ENCODE measurements around the gene TCTN1.
"Not testable (repeated sequence)": the region's sequence is repeated elsewhere in the genome, so short reads cannot be mapped to it uniquely, and the experiment has no call there.

The TCTN1 gene

DNA sequence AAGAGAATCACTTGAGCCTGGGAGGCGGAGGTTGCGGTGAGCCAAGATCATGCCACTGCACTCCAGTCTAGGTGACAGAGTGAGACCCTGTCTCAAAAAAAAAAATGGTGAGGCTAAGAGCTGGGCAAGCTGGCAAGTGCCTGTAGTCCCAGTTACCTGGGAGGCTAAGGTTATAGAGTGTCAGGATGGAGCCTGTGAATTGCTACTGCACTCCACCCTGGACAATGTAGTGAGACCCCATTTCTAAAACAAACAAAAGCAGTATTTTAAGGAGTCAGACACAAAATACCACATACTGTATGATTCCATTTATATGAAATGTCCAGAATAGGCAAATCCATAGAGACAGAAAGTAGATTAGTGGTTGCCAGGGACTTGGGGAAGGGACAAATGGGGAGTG, 26.8 kb upstream of the TCTN1 start:
- DNase-seq = not testable (repeated sequence)

DNA sequence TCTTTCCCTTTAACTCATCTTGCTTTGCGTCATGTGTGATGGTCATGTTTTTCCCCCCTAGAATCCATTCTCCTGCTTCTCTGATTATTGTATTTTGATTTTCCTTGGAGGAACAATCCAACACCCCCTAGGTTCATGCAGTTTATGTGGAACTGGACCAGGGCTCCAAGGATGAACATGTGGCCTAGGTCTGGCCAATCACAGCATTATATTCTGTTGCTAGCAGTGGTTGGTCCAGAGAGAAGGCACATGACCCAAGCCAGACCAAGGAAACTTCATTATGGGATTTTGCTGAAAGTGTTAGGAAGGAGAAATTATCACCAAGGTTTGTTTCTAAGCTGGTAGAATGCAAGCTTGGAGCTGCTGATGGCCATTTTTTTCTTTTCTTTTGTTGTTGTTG, 23.9 kb upstream of the TCTN1 start:
- no peak for DNase-seq

DNA sequence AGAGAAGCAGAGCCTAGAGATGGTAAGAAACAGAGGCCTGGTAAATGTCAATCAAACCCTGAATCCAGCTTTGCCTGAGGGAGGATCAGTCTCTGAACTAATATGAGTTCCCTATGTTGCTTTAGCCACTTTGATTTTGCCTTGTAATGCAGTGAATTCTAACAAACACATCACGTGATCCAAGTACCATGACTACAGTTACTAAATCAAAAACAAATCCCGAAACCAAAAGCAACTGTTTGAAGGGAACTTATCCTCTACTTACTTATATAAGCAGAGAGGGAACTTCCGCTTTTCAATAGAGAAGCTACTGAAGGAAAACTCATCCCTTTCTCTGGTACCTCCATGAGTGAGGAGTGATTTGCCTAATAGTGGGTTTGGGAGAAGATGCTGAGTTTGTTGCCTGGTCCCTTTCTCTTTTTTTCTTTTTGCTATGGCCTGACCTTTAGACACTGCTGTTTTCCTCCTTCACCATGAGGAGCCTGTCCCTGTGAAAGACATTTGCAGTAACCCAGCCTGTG, 23.1 kb upstream of the TCTN1 start:
- no peak for DNase-seq

DNA sequence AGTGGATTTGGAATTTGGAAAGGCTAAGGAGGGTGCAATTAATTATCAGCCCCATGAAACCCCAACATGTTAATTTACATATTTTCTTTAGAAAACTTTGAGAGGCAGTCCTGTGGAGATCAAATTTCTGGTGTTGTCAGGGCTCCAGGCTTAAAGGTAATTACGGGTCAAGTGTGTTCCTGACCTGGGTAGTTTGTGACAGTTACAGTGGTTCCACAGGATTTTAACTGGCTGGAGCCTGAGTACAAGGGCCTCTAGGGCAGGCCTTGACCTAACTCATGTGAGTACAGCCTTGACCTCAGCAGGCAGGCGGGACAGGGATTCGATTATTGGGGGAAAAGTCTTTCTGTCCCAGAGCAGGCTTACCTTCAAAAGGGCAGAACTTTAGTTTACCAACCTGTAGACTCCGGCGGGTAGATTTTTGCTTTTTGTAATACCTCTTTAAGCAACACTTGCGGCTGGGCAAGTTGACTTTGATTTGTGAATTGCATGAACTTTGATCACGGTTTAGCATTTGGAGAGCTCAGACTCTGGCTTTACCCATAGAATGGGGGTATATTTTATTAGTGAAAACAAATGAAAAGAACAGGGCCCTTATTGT, 22.4 kb upstream of the TCTN1 start:
- no peak for DNase-seq

DNA sequence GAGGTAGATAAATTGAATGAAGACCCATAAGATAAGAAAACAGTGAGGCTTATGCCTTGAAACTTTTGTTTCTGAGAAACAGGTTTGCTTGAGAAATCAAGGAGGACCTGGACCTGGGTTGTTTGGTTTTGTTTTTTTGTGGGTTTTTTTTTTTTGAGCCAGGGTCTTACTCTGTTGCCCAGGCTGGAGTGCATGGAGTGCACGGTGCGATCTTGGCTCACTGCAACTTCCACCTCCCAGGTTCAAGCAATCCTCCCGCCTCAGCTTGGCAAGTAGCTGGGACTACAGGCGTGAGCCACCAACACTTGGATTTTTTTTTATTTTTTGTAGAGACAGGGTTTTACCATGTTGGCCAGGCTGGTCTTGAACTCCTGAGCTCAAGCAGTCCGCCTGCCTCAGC, 21.9 kb upstream of the TCTN1 start:
- DNase-seq = no peak

DNA sequence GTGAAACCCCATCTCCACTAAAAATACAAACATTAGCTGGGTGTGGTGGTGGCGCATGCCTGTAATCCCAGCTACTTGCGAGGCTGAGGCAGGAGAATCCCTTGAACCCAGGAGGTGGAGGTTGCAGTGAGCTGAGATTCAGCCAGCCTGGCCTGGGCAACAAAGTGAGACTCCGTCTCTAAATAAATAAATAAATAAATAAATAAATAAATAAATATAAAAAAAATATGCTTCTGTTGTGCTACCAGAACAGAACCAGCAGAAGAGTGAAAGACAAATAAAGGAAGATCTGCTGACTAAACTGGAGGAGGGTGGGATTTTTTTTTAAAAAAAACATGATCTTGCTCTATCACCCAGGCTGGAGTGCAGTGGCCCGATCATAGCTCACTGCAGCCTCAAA, 21.0 kb upstream of the TCTN1 start:
- DNase-seq = not testable (repeated sequence)

DNA sequence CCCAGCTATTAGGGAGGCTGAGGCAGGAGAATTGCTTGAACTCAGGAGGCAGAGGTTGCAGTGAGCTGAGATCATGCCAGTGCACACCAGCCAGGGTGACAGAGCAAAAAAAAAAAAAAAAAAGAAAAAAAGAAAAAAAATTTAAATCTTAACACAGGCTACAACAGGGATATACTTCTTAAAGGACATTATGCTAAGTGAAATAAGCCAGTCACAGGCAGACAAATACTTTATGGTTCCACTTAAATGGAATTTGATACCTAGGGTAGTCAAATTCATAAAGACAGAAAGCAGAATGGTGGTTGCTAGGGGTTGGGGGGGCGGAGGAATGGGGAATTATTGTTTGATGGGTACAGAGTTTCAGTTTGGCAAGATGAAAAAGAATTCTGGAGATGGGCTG, 16.0 kb upstream of the TCTN1 start:
- DNase-seq = no peak

DNA sequence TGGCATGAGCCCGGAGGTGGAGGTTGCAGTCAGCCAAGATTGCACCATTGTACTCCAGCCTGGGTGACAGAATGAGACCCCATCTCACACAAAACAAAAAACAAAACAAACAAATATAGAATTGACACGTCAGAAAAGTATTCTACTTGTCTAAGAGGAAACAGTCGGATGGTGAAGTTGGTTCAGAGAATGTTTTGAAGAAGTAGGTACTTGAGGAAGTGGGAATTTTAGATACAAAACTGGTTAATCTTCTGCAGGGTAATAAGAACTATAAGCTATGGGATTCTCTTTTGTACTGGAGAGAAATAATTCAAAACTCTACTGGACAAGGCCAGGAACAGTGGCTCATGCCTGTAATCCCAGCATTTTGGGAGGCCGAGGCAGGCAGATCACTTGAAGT, 14.6 kb upstream of the TCTN1 start:
- DNase-seq = no peak

DNA sequence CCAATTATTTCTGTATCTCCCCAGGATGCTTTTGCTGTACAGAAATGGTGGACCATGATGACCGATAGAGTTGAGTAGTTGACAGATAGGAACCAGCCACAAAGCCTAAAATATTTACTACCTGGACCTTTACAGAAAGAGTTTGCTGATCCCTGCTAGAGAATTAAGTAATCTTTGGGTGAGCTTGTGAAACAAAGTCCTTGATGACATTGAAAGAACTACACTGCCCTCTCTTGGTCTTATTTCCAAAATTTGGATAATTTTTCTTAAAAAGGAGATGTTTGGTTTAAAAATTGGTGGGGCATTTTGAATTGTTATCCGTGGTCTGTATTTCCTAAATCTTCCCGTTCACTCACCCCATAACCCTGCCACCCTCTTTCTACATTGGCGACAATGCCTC, 13.7 kb upstream of the TCTN1 start:
- DNase-seq = no peak

DNA sequence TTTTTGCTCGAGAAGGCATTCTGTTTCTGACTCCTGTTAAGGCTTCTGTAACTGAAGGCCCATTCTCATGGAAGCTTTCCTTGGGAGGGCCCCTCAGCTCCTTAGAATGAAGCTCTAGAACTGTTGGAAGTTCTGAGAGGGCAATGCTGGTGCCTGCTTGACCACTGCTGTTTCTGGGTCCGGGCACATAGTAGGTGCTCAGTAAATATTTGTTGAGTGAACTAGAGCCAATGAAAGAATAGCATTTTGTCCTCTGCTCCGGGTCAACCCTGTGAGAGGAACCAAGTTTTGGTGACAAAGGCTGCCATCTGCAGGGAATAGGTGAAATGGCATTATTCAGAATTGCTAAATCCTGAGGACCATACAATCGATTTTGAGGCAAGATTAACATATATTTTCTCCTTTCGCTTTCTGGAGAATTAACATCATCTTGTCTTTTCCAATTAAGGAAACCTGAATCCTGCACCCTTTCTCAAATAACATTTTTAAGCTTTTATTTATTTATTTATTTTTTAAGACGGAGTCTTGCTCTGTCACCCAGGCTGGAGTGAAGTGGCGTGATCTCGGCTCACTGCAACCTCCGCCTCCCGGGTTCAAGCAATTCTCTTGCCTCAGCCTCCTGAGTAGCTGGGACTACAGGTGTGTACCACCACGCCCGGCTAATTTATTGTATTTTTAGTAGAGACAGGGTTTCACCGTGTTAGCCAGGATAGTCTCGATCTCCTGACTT, 11.7 kb upstream of the TCTN1 start:
- DNase-seq = not testable (repeated sequence)

DNA sequence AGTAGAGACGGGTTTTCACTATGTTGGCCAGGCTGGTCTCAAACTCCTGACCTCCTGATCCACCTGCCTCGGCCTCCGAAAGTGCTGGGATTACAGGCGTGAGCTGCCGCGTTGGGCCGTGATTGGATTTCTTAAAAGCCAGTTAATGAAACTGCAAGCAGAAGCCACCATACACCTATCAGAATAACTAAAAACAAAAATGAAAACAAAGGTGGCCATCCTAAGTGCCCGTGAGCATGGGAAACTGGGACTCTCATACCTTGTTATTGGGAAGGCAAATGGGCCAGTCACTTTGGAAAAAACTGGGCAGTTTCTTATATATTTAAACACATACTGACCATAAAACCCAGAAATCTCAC, 7.7 kb upstream of the TCTN1 start:
- no peak for DNase-seq

DNA sequence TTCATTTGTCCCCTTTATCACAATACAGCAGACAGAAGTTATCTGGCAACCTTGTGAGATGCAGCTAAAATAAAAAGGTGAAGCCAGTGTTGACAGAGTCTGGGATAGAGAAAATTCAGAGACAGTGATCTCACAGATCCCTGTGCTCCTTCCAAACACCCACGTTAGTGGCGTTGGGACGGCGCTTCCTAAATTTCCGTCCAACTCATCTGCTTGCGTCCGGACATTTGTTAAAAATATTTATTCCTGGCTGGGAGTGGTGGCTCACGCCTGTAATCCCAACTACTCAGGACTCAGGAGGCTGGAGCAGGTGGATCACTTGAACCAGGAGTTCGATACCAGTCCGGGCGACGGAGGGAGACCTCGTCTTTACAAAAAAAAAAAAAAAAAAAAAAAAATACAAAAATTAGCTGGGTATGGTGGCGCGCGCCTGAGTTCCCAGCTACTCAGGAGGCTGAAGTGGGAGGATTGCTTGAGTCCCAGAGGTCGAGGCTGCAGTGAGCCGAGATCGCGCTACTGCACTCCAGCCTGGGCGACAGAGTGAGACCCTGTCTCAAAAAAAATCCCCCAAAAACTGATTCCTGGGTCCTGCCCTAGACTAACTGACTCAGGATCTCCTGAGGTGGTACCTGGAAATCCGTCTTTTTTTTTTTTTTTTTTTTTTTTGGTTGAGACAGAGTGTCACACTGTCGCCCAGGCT, 708 bp upstream of the TCTN1 start:
- DNase-seq = no peak

DNA sequence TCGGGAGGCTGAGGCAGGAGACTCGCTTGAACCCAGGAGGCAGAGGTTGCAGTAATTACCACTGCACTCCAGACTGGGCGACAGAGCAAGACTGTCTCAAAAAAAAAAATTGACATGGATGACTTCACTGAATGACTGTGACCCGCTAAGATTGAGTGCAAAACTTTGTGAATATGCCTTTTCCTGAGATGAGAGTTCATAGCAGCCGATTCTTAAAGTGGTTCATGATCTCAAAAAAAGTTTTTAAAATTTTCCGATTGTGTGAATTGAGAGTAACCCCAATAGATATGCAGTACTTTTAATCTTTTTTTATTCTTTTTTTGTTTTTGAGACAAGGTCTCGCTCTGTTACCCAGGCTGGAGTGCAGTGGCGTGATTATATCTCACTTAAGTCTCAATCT, 1.2 kb downstream of the TCTN1 start:
- DNase-seq = no peak

DNA sequence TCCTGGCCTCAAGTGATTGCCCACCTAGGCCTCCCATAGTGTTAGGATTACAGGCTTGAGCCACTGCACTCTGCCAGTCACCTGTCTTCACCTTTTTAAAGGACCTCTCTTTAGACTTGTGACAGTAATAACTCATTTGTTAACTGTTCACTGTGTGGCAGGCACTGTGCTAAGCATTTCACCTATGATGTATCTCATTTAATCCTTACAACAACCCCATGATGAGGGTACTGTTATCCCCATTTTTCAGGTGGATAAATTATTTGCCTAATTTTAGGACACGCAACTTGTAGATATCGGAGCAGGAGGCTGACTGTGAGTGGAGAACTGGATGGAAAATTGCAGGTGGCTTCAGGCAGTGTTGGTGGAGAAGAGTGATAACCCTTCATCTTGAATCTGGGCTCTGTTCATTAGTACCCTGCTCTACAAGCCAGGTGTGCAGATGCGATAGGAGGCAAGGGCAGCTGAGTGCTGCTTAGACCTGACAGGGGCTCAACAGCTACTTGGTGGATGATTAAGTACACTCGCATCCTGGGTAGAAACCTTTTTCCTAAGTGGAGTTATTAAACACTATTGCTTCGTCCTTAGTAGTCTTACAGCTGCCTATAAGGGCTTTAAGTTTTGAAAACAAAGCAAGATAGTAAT, 2.7 kb downstream of the TCTN1 start:
- DNase-seq = no peak

DNA sequence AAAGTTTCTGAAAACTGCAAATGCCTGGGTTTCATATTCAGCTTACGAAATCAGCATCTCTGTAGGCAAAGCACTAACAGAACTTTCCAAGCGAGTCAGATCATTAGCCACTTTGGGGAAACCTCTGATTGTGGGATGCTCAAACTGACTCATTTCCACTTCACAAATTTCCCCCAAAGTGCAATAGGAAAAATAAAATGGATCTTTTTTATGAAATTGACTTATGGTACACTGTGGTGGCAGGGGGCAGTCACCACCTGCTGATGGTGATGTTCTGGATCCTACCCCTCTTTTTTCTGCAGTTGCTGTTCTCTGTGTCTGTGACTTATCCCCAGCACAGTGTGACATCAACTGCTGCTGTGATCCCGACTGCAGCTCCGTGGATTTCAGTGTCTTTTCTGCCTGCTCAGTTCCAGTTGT, 5.6 kb downstream of the TCTN1 start:
- DNase-seq = peak; percentile 13

DNA sequence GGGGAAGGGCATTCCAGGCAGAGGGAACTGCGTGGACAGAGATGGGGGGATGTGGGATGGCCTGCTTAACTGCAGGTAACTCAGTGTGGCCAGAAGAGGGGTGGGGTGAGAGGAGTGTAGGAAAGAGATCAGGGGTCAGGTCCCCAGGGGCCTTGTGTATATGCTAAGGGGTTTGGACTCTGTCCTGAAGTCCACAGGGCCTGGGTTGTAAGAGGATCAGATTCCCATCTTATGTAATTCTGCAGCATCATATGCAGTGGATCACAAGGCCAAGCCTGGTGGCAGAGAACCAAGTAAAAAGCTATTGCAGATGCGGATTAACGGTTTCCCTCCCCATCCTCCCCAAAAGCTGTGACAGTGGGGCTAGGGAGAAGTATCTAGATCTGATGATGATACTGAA, 8.7 kb downstream of the TCTN1 start:
- DNase-seq = no peak

DNA sequence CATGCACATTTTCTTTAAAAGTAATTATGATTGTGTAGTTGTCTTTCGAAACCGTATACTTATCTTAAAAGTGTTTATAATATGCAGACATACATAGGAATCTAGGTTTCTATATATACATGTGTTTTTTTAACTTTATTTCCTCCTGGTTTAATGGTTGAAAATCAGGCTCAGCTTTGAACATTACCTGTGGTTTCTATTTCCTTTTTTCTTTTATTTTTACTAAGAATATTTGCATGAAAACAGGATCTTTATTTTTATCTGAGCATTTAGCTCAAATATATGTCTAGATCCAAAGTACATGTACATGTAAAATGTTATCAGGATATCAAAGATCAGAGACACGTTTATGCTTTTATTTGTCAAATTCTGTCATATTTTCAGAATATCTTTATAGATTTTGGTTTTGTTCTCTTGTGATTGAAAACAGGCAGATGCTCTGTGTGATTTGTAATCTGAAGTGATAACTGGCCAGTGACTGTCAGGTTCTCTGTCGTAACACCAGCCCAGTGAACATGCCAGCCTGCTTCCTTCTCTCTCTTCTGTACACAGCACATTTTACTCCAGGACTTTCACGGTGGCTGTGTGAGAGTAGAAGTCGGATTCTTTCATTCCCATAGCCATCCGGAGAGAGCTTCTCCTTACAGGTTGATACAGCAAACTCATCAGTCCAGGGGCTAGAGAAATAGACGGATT, 13.7 kb downstream of the TCTN1 start:
- DNase-seq = no peak

DNA sequence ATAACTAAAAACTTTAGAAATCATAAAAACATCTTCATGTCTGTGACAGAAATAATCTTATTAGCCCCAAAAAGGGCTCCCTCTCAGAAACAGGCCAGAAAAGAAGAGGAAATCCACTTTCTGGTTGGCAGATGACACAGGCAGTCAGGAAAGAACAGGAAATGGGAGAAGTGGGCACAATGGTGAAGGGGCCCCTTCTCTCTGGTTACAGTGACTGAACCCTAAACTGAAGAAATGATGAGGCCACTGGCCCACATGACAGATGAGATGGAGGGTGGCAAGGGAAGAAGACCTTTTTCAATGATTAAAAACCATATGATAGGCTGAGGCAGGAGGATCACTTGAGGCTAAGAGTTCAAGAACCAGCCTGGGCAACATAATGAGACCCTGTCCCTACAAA, 21.1 kb downstream of the TCTN1 start:
- DNase-seq = no peak

DNA sequence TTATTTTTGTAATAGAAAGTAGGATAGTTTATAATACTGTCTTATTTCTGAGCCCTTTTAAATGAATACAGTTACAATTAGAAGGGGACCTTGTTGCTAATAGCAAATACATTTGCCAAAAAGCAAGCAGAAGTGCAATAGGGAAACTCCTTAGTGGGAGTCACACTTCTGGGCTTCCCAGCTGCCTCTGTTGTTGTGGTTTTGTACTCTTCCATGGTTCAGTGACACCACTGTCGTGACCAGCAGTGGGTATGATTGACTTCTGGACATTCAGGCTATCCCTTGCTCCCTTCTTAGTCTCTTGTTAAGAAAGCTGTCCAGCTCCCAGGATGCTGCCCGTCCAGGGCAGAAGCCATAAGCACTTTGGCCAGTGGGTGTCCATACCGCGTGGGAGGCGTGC, 22.6 kb downstream of the TCTN1 start:
- no peak for DNase-seq

DNA sequence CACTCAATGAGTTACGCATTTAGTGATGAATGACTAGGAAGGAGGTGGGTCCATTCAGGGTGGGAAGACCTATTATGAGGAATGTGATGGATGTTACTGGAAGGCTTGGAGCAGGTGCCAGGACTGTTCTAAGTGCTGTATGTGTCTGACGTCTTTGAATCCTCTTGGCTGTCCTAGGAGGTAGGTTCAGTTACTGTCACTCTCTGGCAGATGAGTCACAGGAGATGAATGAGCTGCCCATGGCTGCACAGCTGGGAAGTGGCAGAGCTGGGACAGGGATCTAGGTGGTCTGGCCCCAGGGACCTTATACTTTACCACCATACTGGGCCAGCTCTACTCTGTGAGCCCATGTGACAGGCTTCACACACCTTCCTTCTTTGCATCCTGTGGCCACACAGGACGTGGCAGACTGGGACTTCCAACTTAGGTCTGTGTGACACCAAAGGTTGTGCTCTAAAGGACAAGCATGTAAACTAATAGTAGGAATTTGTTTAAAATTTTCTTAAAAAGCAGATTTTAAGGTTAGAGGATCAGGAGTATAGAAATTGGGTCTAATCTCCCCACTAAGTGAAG, 24.0 kb downstream of the TCTN1 start:
- no peak for DNase-seq

DNA sequence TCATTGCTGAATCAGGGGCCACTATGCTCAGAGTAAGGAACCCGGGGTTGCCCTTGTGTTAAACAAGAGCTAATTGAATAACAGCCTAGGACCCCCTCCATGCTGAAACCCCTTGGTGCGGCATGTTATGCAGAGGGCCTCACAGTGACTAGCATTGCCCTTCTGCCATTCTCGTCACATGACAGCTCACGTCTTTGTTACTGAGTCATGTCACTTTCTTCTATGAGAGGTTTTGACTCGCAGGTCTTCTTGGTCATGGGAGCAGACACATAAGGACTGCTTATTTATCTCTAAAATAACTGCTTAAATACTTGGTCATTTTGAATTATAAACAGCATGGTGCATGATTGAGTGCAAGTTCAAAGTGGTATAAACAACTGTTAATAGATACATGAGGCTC, 24.9 kb downstream of the TCTN1 start:
- DNase-seq = no peak

DNA sequence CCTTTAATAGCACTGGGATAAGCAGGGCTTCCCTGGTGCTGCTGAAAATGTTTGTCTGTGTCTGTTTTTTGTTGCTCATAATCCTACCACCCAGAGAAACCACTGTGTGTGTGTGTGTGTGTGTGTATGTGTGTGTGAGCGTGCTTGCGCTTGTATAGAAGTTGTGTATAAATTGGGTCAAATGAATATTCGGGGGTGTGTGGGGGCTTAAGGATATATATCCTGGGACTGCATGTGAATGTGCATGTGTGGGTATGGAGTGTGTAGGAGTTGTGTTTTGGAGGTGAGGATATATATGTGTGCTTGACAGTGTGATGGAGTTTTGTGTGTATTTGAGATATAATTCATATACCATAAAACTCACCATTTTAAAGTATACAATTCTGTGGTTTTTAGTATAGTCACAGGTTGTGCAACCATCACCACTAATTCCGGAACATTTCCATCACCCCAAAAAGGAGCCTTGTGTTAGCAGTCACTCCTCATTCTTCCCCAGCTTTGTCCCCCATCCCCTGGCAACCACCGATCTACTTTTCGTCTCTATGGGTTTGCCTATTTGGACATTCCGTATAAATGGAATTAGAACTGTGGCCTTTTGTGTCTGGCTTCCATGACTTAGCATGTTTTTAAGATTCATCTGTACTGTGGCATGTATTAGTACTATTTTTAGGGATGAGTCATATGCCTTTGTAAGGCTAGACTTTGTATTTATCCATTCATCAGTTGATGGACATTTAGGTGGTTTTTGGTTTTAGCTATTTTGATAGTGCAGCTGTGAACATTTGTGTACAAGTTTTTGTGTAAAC, 25.6 kb downstream of the TCTN1 start:
- no peak for DNase-seq
